Chondrocyte (in vitro differentiated cells): ENCODE data around the gene NHP2. TPM values are rescaled to one million over a fixed set of nuclear protein-coding genes. Genes with fewer than 3 reads are reported as not detected.

Experiments used
- DNase-seq: peaks from one replicate; pipeline ENCODE4 v3.0.0; 2021; ENCODE audit warnings: mixed read lengths, low spot score
- H3K27ac Mint-ChIP-seq: one replicate; pipeline ENCODE4 v1.8.0; 2021; ENCODE audit warnings: mild to moderate bottlenecking, moderate library complexity, mixed read lengths; ENCODE audit not compliant: unreplicated experiment
- H3K27me3 Mint-ChIP-seq: 2 replicates; pipeline ENCODE4 v1.8.0; 2021; ENCODE audit warnings: low read depth, mixed read lengths
- H3K36me3 Mint-ChIP-seq: 2 replicates; pipeline ENCODE4 v1.8.0; 2021; ENCODE audit warnings: low read depth, mixed read lengths
- H3K4me1 Mint-ChIP-seq: 2 replicates; pipeline ENCODE4 v1.8.0; 2021; ENCODE audit warnings: low read depth, mild to moderate bottlenecking, mixed read lengths
- H3K4me3 Mint-ChIP-seq: one replicate; pipeline ENCODE4 v1.8.0; 2021; ENCODE audit warnings: mild to moderate bottlenecking, moderate library complexity, mixed read lengths; ENCODE audit not compliant: unreplicated experiment
- H3K9me3 Mint-ChIP-seq: 2 replicates; pipeline ENCODE4 v1.8.0; 2021; ENCODE audit warnings: low read depth, mixed read lengths
- CTCF ChIP-seq: fragments of 200-600 bp; sonication (generic); IDR thresholded peaks from 2 replicates; pipeline ENCODE4 v1.5.0; 2021; ENCODE audit warnings: antibody characterized with exemption, mild to moderate bottlenecking, moderate library complexity
- total RNA-seq: library from RNA; stranded (reverse); gene quantifications from 3 replicates; pipeline ENCODE4 v1.2.1, GENCODE V29; 2021

The NHP2 gene
- total RNA-seq, 1 donor from 2014 or later = 74.1 TPM

GRCh38 chr5:178121391-178122276, 32.1 kb downstream of the NHP2 start:
- H3K36me3 Mint-ChIP-seq = no peaks in the 10 kb centered on the region
- no peak for DNase-seq
- no peak overlapping the region for H3K27ac Mint-ChIP-seq
- TF ChIP-seq CTCF = no peak
- H3K4me1 Mint-ChIP-seq = no peaks in the 10 kb centered on the region
- H3K4me3 Mint-ChIP-seq = no peak overlapping the region
- no peaks in the 10 kb centered on the region for H3K9me3 Mint-ChIP-seq
- peaks cover 2% of the 10 kb centered on the region for H3K27me3 Mint-ChIP-seq

GRCh38 chr5:178120607-178121357, 32.9 kb downstream of the NHP2 start:
- peak; percentile 61 for TF ChIP-seq CTCF
- Mint-ChIP-seq H3K27ac (no peak overlapping the region), H3K4me1 (peaks cover 2% of the 10 kb centered on the region), H3K36me3 (no peaks in the 10 kb centered on the region), H3K27me3 (peaks cover 5% of the 10 kb centered on the region), H3K9me3 (no peaks in the 10 kb centered on the region), H3K4me3 (no peak overlapping the region)
- no peak for DNase-seq

- Mint-ChIP-seq H3K4me3 (no peak overlapping the region), H3K27me3 (peaks cover 10% of the 10 kb centered on the region), H3K4me1 (peaks cover 2% of the 10 kb centered on the region), H3K27ac (no peak overlapping the region), H3K36me3 (no peaks in the 10 kb centered on the region), H3K9me3 (no peaks in the 10 kb centered on the region)
- no peak for DNase-seq
- no peak for TF ChIP-seq CTCF
Measured at GRCh38 chr5:178119915-178120606, 33.6 kb downstream of the NHP2 start.

GRCh38 chr5:178117923-178118701, 35.6 kb downstream of the NHP2 start:
- Mint-ChIP-seq H3K4me3 (no peak overlapping the region), H3K27me3 (peaks cover 20% of the 10 kb centered on the region), H3K36me3 (no peaks in the 10 kb centered on the region), H3K4me1 (peaks cover 11% of the 10 kb centered on the region), H3K27ac (no peak overlapping the region), H3K9me3 (no peaks in the 10 kb centered on the region)
- no peak for TF ChIP-seq CTCF
- no peak for DNase-seq
